CD4-positive, alpha-beta T cell treated with Interleukin-6 at 100 ng/mL for 8 hours (primary cell): ENCODE measurements around the gene SCTR.

Experiments
- DNase-seq: peaks from one replicate; pipeline ENCODE4 v3.0.0-alpha.2; 2020; ENCODE audit warnings: mixed read lengths, low spot score

SCTR gene

DNA sequence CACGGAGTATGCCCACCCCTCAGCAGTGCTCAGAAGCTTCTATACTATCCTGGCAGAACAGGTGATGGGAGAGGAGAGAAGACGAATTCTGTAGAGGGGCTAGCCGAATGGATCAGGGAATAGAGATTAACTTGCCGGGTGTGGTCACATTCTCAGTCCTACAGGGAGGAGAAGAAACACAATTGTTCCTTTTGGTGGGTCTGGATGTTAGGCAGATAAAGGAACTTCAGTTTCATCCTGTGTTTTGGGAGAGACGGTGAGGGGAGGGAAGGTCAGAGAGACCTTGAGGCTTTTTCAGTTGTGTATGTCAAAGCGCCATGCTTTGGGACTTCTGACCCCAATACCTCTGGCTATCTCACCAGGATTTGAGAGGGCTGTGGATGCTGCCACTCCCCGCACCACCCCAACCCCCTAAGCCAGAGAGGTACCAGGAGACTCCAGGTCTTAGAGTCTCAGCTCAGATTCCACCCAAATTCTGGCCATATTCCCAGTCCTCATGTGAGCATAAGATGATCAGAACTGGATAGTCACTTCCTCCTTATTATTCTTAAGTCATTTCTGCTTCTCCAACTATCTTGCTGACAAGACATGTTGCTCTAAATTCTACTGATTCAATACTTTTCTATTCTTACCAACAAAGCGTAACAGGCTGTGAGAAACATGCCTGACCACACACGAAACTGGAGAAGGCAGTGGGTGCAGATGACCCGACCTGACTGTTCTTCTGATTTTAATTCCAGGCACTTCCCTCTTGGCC, 94.9 kb downstream of the SCTR start:
- no peak for DNase-seq

DNA sequence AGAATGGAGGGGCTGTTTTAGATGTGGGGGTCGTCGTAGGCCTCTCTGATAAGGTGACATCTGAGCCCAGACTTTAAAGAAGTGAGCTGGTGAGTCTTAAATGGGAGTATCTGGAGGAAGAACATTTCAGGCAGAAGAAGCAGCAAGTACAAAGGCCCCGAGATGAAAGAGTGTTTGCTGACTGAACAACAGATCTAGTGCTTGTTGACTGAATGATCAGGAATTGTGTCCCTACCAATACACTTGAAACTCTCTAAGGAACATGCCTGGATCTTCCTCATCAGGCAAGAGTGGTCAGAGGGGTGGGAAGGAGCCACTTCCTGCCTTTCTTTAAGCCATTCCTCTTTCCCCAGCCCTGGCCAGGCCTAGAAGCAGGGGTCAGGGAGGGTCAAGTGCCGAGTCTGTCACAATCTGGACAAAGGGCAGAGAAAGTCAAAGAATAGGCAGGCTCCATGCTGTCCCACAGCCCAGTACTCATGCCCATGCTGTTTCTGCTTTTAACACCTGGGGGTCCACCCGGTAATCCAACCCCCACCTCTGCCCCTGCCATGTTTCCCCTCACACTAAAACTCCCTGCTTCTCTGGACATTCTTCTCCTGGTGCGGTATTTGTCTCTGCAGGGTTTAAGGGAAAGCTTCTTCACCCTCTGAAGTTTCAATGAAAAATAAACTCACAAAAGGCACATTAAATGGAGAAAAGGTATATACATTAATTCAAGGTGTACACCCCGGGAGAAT, 95.6 kb downstream of the SCTR start:
- no peak for DNase-seq

DNA sequence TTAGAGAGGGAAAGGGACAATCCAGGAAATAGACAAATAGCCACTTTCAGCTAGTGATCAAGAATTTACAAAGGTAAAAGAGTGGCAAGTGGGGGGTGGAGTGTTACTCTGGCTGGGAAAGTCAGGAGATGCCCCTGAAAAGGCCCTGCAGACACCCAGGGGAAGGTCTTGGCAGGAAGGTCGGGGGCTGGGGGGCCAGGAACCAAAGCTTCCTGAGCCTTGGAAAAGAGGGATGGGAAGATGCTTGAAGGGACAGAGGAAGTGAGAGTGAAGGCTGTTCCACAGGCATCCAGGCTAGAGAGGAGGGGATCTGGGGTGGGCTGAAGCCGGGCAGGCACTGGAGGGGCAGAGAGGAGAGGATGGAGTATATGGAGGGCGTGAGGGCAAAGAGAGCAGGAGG, 96.5 kb downstream of the SCTR start:
- DNase-seq, result no peak

DNA sequence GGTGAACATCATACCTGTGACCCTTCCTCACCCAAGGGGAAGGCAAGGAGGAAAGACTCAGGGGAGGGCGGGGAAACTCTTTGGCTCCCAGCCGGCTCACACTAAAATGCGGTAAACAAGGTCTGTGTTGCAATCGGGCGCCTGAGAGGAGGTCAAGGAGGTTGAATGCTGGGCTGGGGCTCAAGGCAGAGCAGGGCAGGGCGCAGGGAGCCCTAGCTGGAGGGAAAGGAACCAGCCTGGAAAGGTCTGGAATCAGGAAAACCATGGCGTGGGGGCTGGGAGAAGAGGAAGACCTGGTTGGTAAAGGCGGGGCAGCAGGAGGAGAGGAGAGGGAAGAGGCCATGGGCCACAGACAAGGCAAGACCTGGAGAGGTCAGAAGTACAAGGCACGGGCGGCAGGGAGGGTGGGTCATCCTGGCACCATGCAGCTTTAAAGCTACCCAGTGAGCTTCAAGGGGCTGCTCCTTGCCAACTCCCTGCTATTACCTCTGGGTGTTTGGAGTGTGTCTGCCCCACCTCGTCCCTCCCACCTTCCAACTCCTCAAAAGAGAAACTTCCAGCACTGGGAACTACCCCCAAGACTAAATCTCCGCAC, 97.4 kb downstream of the SCTR start:
- no peak for DNase-seq

DNA sequence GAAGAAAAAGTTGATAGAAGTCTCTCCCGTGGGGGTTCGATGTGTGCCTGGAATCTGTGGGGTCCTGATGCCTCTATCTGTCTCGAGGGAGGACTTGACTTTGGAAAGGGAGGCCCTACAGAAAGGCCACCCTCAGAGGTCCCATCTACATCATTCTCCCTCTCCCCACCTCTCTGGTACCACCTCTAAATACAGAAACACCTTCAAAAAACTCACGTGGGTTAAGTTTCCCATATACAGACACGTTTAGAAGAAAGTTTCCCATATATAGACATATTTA, 97.9 kb downstream of the SCTR start:
- DNase-seq, result no peak

DNA sequence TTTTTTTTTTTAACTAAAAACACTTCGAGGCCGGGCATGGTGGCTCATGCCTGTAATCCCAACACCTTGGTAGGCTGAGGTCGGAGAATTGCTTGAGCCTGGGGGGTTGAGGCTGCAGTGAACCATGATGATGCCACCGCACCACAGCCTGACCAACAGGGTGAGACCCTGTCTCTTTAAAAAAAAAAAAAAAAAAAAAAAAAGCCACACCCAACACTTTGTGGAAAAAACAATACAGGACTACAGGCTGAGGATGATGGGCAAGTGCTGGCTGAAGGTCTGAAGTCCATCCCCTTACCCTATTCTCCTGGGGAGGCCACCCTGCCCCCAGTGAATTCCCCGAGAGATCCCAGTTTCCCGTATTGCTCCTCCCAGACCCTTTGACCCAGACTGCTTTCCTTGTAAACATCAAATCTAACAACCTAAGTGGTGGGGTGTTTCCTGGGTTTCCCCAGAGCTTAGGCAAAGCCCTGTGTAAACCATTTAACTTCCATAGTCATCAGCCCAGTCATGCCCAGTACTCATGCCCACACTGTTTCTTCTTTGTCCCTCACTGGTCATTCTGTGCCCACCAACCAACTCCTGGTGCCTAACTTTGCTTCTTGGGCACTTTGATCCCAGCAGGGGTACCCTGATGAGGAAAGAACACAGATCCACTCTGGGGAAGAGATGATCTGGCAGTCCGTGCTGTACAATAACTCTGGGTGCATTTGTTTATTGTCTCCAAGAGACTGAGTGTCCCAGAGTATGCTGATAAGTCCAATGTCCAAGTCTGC, 98.5 kb downstream of the SCTR start:
- DNase-seq, result no peak

DNA sequence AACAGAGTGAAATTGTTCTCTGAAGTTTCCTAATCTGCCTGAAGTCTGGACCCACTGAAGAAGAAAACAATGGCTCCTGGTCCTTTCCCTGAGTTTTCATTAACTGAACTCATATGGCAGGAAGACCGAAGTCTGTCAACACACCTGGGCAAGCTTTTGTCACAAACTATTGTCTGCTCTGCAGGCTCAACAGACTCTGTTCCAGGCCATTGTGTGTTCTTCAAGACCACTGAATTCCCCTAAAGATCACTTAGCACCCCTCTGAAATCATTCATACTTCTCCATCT, 99.2 kb downstream of the SCTR start:
- no peak for DNase-seq

DNA sequence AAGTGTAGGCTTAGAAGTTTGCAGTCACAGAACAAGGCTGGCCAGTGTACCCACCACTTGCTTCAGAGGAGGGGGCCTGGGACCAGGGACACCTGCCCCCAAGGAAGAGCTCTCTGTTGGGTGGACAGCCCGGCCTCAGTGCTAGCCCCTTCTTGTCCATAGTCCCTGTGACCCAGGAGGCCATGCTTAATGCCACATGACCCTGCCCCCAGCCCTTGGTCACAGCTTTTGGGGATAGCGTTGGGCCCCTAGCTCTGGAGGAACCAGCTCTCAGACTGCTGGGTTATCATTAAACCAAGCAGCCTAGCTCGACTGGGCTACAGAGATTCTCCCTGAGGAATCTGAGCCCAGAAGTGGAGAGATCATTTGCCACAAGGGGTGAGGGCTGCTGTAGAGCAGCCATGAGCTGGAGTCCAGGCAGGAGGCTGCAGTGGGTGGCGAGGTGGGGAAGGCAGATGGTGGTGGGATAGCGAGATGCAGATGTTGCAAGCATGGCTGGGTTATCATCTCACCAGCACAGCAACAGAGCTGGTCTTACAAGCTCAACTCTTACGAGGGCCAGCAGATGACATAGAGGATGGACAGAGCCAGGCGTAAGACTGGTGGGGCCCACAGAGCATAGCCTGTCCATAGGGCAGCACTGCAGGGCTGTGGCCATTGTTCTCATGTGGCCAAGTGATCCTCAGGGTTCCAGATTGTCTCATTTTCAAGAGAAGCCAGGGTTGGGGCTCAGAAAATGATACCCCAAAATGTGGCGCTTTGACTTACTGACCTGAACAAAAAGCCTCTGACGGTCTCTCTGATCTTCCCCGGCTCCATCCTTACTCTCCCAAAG, 99.8 kb downstream of the SCTR start:
- no peak for DNase-seq

DNA sequence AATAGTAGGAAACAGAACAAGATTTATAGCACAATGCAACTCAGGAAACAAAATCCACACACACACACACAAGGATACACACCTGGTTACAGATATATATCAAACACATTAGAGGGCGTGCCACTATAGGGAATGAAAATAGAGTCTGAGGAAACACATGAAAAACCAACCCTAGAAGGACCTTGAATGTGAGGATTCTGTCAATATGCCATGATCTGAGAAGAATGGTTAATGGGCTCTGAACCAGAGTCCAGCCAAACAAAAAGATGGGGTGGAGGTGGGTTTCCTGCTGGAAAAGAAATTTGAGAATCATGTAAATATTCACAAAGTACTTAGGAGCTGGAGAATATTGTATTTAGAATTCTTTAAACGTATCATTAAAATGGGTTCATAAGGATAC, 100.5 kb downstream of the SCTR start:
- no peak for DNase-seq

DNA sequence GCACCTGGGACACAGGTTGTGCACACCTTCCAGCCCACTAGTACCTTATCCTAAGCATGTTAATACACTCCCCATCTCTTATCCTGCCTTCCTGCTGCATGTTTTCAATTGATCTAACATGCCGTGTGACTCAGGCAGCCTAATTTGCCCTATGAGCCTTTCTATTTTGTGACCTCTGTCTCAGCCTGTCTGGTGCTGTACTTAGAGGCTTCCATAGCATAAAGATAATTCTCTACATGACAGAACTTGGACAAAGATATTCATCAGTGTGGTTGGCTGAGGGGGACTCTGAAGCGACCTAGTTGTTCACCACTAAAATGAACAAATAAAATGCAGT, 101.2 kb downstream of the SCTR start:
- DNase-seq, result no peak

DNA sequence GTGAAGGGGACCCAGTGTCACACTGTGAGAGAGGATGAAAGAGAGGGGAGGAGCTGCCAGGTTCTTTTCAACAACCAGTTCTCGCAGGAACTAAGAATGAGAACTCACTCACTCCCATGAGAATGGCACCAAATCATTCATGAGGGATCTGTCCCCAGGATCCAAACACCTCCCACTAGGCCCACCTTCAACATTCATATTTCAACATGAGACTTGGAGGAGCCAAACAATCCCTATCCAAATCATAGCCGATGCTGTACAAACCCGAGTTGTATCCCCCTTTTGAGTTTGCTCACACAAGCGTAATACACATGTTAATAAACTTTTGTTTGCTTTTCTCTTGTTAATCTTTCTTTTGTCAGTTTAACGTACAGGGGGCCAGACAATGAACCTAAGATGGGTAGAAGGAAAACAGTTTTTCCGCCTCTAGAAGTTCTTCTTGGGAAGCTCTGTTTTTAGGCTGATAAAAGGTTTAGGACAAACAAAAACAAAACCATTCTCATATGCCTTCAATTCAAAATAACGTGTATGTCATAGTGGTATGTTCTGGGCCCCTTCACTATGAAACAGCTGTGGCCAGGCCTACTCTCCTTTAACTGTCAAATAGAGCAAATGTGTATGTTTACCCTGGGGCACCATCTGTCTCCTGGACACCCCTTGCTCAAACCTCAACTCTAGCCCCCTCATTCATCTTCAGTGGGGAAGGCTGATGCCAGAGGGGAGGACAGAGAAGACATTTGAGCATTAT, 101.7 kb downstream of the SCTR start:
- DNase-seq, result no peak

DNA sequence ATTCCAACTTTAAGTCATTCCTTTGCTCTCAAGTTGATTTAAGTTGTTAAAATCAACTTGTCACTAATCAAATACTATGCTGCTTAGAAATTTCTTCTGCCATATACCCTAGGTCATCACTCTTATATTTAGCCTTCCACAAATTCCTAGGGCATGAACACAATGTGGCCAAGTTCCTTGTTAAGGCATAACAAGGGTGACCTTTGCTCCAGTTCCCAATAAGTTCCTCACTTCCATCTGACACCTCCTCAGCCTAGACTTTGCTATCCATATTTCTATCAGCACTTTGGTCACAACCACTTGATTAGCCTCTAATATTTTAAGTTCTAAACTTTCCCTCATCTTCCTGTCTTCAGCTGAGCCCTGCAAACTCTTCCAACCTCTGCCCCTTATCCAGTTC, 102.5 kb downstream of the SCTR start:
- DNase-seq, result no peak

DNA sequence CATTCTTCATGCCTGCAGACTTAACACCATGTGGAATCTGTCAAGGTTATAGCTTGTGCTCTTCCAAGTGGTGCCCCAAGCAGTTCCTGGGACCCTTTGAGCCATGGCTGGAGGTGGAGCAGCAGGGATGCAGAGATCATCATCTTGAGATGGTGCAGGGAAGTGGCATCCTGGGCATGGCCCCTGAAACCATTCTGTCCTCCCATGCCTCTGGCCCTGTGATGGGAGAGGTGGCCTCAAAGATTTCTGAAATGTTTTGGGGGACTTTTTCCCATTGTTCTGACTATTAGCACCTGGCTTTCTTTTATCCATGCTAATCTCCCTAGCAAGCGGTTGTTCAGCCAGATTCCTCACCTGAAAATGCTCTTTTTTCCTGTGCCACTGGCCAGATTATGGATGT, 103.0 kb downstream of the SCTR start:
- DNase-seq, result no peak

DNA sequence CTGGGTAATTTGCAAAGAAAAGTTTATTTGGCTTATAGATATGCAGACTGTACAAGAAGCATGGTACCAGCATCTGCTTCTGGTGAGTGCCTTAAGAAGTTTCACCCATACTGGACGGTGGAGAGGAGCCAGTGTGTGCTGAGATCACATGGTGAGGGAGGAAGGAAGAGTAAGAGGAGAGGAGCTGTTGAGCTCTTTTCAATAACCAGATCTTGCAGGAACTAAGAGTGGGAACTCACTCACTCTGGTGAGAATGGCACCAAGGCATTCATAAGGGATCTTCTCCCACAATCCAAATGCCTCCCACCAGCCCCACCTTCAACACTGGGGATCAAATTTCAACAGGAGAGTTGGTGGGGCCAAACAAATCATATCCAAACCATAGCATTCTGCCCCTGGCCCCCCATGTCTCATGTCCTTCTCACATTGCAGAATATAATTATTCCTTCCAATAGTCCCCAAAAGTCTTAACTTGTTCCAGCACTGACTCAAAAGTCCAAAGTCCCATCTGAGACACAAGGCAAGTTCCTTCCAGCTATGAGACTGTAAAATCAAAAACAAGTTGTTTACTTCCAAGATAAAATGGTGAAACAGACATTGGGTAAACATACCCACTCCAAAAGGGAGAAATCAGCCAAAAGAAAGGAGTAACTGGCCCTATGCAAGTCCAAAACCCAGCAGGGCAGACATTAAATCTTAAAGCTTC, 104.3 kb downstream of the SCTR start:
- DNase-seq, result no peak

DNA sequence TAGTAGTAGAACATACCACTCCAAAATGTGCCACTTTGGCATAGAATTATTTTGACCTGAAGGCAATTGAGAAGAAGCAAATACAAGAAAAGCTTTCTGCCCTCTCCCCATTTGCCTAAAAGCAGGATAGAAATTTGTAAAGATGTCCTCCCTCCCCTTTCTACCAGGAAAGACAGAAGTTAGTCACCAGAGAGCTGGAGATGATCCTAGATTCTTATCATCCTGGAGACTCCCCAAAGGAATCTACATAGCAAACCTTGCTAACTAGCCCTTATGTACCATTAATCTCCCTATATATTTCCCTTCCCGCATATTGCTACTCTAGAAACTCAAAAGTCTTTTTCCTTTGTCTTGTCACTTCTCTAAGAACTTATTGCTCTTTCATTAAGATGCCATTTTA, 105.2 kb downstream of the SCTR start:
- no peak for DNase-seq

DNA sequence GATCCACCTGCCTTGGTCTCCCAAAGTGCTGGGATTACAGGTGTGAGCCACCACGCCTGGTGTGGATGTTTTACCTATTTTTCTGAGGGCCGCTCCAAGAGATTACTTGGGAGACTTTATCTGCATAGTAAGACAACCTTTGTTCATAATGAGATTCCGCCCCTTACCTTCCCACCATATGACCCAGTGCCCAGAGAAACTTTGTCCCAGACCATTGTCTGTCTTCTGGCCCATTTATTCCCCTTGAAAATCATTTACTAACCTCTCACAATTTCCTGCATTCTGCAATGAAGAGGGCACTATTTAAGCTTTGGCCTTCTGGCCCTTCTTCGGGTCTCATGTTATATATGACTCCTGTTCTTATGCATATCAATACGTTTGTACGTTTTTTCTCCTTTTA, 106.4 kb downstream of the SCTR start:
- no peak for DNase-seq

DNA sequence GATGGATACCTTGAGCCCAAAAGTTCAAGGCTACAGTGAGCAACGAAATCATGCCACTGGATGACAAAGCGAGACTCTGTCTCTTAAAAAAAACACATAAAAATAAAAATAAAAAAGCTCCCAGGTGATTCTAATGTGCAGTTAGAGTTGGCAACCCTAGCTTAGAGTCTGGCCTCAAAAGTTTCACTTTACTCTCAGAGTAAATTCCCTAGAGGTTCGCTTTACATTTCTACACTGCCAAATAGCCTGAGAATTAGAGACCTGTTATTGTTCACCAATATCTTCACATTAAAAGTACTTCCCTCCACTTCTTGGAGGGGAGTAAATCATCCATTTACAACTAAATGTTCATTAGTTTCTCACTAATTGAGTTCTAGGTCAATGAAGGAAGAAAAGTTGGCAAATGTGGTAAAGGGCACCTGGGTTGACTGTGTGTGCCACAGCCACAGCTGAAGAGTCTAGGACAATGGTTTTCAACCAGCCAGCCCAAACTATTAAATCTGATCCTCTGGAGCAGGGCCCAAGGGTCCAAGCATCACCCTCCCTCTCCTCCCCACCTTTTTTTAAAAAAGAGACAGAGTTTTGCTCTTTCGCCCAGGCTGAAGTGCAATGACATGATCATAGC, 107.9 kb downstream of the SCTR start:
- no peak for DNase-seq

DNA sequence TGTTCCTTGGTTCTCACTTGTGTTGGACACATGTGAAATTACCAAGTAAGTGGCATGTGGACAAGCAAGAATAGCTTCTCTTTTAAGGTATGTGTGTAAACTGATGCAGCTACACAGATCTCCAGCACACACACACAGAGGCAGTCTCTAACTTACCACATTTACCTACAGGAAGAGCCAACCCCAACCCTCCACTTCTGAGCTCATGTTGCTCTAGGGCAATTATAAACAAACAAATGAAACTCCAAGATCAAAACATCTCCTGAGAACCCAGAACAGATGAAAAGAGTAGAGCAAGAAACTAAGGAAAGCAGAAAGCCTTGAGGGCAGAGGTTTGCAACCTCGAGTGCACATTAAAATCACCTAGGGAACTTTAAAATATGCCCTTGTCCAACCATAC, 108.7 kb downstream of the SCTR start:
- no peak for DNase-seq

DNA sequence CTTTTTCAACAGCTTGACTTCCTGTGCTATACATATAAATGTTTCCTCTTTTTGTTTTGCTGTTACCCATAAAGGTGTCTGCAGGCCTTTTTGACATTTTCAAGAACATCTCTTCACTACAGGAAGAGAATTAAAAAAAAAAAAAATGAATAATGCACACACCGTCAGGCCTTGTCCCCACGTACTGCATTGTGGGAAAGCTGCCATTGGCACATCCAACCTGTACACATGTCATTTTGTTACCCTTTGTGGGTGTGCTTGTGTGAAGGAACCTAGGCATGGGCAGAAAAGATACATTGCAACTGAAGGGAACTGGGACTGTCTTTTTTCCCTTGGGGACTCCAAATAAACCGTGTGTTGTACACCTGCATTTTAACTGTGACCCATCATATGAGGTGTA, 109.4 kb downstream of the SCTR start:
- no peak for DNase-seq

DNA sequence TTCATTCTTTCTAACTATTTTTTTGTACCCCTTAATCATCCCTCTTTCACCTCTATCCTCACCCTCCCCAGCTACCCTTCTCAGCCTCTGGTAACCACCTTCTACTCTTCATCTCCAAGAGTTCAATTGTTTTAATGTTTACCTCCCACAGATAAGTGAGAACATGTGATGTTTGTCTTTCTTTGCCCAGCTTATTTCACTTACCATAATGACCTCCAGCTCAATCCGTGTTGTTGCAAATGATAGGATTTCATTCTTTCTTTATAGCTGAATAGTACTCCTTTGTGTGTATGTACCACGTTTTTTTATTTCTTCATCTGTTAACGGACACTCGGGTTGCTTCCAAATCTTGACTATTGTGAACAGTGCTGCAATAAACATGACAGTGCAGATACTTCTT, 114.8 kb downstream of the SCTR start:
- DNase-seq, result no peak

DNA sequence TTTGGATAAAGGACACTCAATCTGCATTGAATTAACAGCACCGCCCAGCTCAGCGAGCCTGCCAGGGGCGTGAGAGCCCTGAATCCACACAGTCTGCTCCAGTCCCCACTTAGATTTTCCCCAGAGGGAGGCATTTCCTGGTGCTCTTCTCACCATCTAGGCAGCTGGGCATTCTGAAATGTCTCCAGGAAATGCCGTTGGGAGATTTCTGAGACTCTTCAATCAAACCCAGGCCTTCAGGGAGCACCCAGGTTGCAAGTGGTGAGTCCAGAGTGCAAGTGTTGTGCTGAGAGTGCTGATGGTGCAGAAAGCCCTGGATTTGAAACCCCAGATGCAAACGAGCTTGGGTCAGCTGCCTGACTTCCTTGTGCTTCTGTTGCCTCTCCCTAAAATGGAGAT, 116.1 kb downstream of the SCTR start:
- no peak for DNase-seq
